SU-DHL-6 (cell line): ENCODE data around the gene CDC42BPA.

Experiments
- H2AFZ ChIP-seq: fragments of 200-600 bp; sonication (generic); 2 replicates; pipeline ENCODE4 v1.6.1; 2014; ENCODE audit warnings: low read depth, mild to moderate bottlenecking, moderate library complexity, mixed read lengths, antibody characterized with exemption, low read length; ENCODE audit not compliant: severe bottlenecking
- H3F3A ChIP-seq: fragments of 200-600 bp; shearing (Covaris generic); 2 replicates; pipeline ENCODE4 v1.6.0; 2016; ENCODE audit warnings: antibody characterized with exemption, mild to moderate bottlenecking; ENCODE audit not compliant: insufficient read depth
- H3K27ac ChIP-seq: fragments of 200-600 bp; sonication (generic); 2 replicates; pipeline ENCODE4 v1.5.1; 2016; ENCODE audit warnings: low read depth, mild to moderate bottlenecking, low read length, moderate library complexity, mixed read lengths
- H3K27me3 ChIP-seq: fragments of 200-600 bp; sonication (generic), shearing (Covaris generic); 2 replicates; pipeline ENCODE4 v1.6.0; 2014; ENCODE audit warnings: mild to moderate bottlenecking, low read length
- H3K36me3 ChIP-seq: fragments of 200-600 bp; sonication (generic); 2 replicates; pipeline ENCODE4 v1.6.1; 2014; ENCODE audit warnings: mild to moderate bottlenecking, low read length, mixed read lengths
- H3K4me2 ChIP-seq: fragments of 300-600, 200-600 bp; shearing (Covaris generic), sonication (generic); 2 replicates; pipeline ENCODE4 v1.6.0; 2014; ENCODE audit warnings: low read length, low read depth, mild to moderate bottlenecking; ENCODE audit not compliant: poor library complexity, severe bottlenecking
- H3K4me3 ChIP-seq: fragments of 200-600 bp; sonication (generic); 2 replicates; pipeline ENCODE4 v1.5.1; 2014; ENCODE audit warnings: antibody characterized with exemption, low read length, mild to moderate bottlenecking, mixed read lengths; ENCODE audit not compliant: insufficient read depth, poor library complexity, severe bottlenecking
- H3K79me2 ChIP-seq: fragments of 200-600 bp; sonication (generic); 2 replicates; pipeline ENCODE4 v1.6.1; 2014; ENCODE audit warnings: mild to moderate bottlenecking, low read length, moderate library complexity; ENCODE audit not compliant: insufficient read depth
- H3K9ac ChIP-seq: fragments of 200-600 bp; sonication (generic); 2 replicates; pipeline ENCODE4 v1.7.0; 2014; ENCODE audit warnings: mild to moderate bottlenecking, low read length
- H3K9me2 ChIP-seq: fragments of 200-600 bp; sonication (generic); replicated peaks from 2 replicates; pipeline ENCODE4 v1.6.1; 2014; ENCODE audit warnings: low read length; ENCODE audit not compliant: insufficient read depth
- H3K9me3 ChIP-seq: fragments of 200-600 bp; sonication (generic); 2 replicates; pipeline ENCODE4 v1.6.1; 2014; ENCODE audit warnings: low read length, mixed read lengths; ENCODE audit not compliant: insufficient read depth
- H4K20me1 ChIP-seq: fragments of 200-600 bp; sonication (generic); 2 replicates; pipeline ENCODE4 v1.6.1; 2014; ENCODE audit warnings: low read depth, mild to moderate bottlenecking, antibody characterized with exemption, low read length, moderate library complexity, mixed read lengths
- EZH2phosphoT487 ChIP-seq: fragments of 200-600 bp; sonication (generic), shearing (Covaris generic); conservative IDR thresholded peaks from 2 replicates; pipeline ENCODE4 v1.6.1; 2018; ENCODE audit warnings: mild to moderate bottlenecking, antibody characterized with exemption, low read length, moderate library complexity, mixed read lengths
- TF ChIP-seq, protein P1 (sequence below): fragments of 200-600 bp; sonication (generic); IDR thresholded peaks from one replicate; pipeline ENCODE4 v1.5.1; 2017; ENCODE audit warnings: antibody characterized with exemption, mild to moderate bottlenecking, low read length, moderate library complexity; ENCODE audit not compliant: insufficient read depth, poor library complexity, severe bottlenecking

The CDC42BPA gene

GRCh38 chr1:226979115-226979516, 339.2 kb downstream of the CDC42BPA start:
- Histone ChIP-seq H3K4me3 (no peak overlapping the region), H3K9me2 (no peaks in the 10 kb centered on the region), H4K20me1 (no peaks in the 10 kb centered on the region), H2AFZ (no peak overlapping the region), H3K27me3 (no peaks in the 10 kb centered on the region), H3K9me3 (no peaks in the 10 kb centered on the region), H3K79me2 (no peaks in the 10 kb centered on the region), H3K9ac (no peak overlapping the region), H3K36me3 (no peaks in the 10 kb centered on the region), H3F3A (no peaks in the 10 kb centered on the region), H3K4me2 (no peak overlapping the region), H3K27ac (no peak overlapping the region)
- no peak for TF ChIP-seq EZH2phosphoT487
- TF ChIP-seq, protein P1, sequence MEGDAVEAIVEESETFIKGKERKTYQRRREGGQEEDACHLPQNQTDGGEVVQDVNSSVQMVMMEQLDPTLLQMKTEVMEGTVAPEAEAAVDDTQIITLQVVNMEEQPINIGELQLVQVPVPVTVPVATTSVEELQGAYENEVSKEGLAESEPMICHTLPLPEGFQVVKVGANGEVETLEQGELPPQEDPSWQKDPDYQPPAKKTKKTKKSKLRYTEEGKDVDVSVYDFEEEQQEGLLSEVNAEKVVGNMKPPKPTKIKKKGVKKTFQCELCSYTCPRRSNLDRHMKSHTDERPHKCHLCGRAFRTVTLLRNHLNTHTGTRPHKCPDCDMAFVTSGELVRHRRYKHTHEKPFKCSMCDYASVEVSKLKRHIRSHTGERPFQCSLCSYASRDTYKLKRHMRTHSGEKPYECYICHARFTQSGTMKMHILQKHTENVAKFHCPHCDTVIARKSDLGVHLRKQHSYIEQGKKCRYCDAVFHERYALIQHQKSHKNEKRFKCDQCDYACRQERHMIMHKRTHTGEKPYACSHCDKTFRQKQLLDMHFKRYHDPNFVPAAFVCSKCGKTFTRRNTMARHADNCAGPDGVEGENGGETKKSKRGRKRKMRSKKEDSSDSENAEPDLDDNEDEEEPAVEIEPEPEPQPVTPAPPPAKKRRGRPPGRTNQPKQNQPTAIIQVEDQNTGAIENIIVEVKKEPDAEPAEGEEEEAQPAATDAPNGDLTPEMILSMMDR, result no peak

- Histone ChIP-seq H3K9me3 (no peaks in the 10 kb centered on the region), H3K9me2 (no peaks in the 10 kb centered on the region), H3K4me3 (no peak overlapping the region), H3K4me2 (no peak overlapping the region), H3F3A (no peaks in the 10 kb centered on the region), H4K20me1 (no peaks in the 10 kb centered on the region), H2AFZ (no peak overlapping the region), H3K36me3 (no peaks in the 10 kb centered on the region), H3K27ac (no peak overlapping the region), H3K27me3 (no peaks in the 10 kb centered on the region), H3K9ac (no peak overlapping the region), H3K79me2 (no peaks in the 10 kb centered on the region)
- TF ChIP-seq, protein P1, result no peak
- TF ChIP-seq EZH2phosphoT487, result no peak
Observed at GRCh38 chr1:226978432-226979114, 339.7 kb downstream of the CDC42BPA start.

DNA sequence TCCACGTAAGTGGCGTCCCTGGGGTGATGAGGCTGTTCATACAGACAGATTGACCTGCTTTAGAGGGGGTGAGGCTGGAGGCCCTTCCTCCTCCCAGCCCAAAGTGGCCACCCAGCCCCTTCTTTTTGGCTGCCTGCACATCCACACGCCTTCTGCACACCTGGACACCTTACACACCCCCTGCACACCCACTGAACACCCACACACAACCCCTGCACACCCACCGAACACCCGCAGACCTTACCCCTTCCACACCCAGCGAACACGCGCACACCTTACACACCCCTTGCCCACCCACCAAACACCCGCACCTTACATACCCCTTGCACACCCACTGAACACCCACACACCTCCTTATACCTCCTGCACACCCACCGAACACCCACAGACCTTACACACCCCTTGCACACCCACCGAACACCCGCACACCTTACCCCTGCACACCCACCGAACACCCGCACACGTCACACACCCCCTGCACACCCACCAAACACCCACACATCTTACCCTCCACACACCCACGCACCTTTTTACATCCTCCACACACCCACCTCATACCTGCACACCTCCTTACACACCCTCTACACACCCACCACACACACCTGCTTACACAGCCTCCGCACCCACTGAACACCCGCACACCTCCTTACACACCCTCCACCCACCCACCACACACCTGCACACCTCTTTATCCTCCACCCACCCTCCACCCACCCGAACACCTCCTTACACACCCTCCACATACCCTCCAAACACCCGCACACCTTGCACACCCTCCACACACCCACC, 340.5 kb downstream of the CDC42BPA start:
- H3K27ac ChIP-seq, result no peak overlapping the region
- no peaks in the 10 kb centered on the region for H3K9me2 ChIP-seq
- H3K4me2 ChIP-seq, result no peak overlapping the region
- no peak overlapping the region for H3K9ac ChIP-seq
- TF ChIP-seq, protein P1, result no peak
- no peak for TF ChIP-seq EZH2phosphoT487
- H2AFZ ChIP-seq, result no peak overlapping the region
- no peaks in the 10 kb centered on the region for H4K20me1 ChIP-seq
- no peaks in the 10 kb centered on the region for H3K27me3 ChIP-seq
- no peak overlapping the region for H3K4me3 ChIP-seq
- no peaks in the 10 kb centered on the region for H3K36me3 ChIP-seq
- no peaks in the 10 kb centered on the region for H3K9me3 ChIP-seq
- no peaks in the 10 kb centered on the region for H3K79me2 ChIP-seq
- no peaks in the 10 kb centered on the region for H3F3A ChIP-seq
